ENCODE measurements around the gene KAT6B. TPM values are rescaled to one million over a fixed set of nuclear protein-coding genes. Genes with fewer than 3 reads are reported as not detected.

Gene KAT6B
- total and polyA plus RNA-seq, 2 of the 8 experiments (the other 6 are each of a cell fraction or from before 2014, with no cell fraction given): 7.3 to 30.8 TPM

GRCh38 chr10:74892839-74893238 lies 66.4 kb downstream of the KAT6B start:
- no peak for DNase-seq (ENCODE audit: low read depth in 1 of 2, low spot score in 2 of 2)
- no peak overlapping the region for H2BK20ac ChIP-seq (ENCODE audit: low read length)

More at GRCh38 chr10:74892839-74893238, 66.4 kb downstream of the KAT6B start:
- Histone ChIP-seq H3K4me1 (replicated peaks in 1 of 4; ENCODE audit: control insufficient read depth in 3 of 4, insufficient read depth in 4 of 4, low read length in 3 of 4) (no peaks in the 10 kb centered on the region), H3K79me2 (ENCODE audit: control insufficient read depth in 1 of 2, insufficient read depth in 2 of 2, low read length in 2 of 2) (peaks cover 0 to 18% of the 10 kb centered on the region in 2 experiments; a peak in 2 of 4 replicates), H2BK120ac (replicated peaks; ENCODE audit: low read depth, low read length) (no peak overlapping the region), H2BK15ac (ENCODE audit: low read length) (no peak overlapping the region), H3K27ac (ENCODE audit: low read depth, low read length) (no peak overlapping the region), H4K91ac (replicated peaks; ENCODE audit: insufficient read length, low read length) (no peak overlapping the region), H3K9me3 (ENCODE audit: insufficient read depth in 2 of 2, low read depth in 1 of 2, low read length in 1 of 2) (no peaks in the 10 kb centered on the region), H3K23me2 (ENCODE audit: low read depth, low read length) (no peaks in the 10 kb centered on the region; the same call in 1 of the 2 replicates), H3K79me1 (ENCODE audit: low read depth, low read length) (no peaks in the 10 kb centered on the region; the same call in 1 of the 2 replicates), H3K4me2 (ENCODE audit: insufficient read depth in 1 of 2, low read depth in 2 of 2, low read length in 2 of 2) (no peak overlapping the region), H3K14ac (ENCODE audit: insufficient read length) (no peak overlapping the region), H2AK5ac (ENCODE audit: low read depth, low read length) (no peak overlapping the region), H2BK12ac (ENCODE audit: low read depth, low read length) (no peak overlapping the region), H3K23ac (ENCODE audit: insufficient read length) (no peak overlapping the region), H4K8ac (ENCODE audit: extremely low read depth, insufficient read depth, low read length) (no peak overlapping the region), H3K27me3 (replicated peaks in 1 of 4; ENCODE audit: control insufficient read depth in 3 of 4, extremely low read depth in 1 of 4, insufficient read depth in 3 of 4, low read length in 3 of 4) (no peaks in the 10 kb centered on the region), H4K5ac (ENCODE audit: insufficient read length, low read depth, low read length) (no peak overlapping the region), H2AFZ (ENCODE audit: low read length) (no peak overlapping the region), H3K9ac (replicated peaks in 1 of 4; ENCODE audit: extremely low read depth in 1 of 4, low read depth in 3 of 4, low read length in 3 of 4) (no peak overlapping the region), H3K36me3 (ENCODE audit: control insufficient read depth in 2 of 4, insufficient read depth in 4 of 4, low read length in 3 of 4) (no peaks in the 10 kb centered on the region), H2BK5ac (ENCODE audit: low read depth, low read length) (no peak overlapping the region), H3K56ac (replicated peaks; ENCODE audit: insufficient read length, low read depth, low read length) (no peak overlapping the region), H4K20me1 (replicated peaks in 1 of 2; ENCODE audit: control insufficient read depth in 1 of 2, insufficient read depth in 2 of 2, low read length in 2 of 2) (peaks cover 0 to 2% of the 10 kb centered on the region in 2 experiments), H3K4ac (replicated peaks; ENCODE audit: insufficient read length, low read depth, low read length) (no peak overlapping the region), H3K18ac (ENCODE audit: extremely low read depth, low read length) (no peak overlapping the region), H3K4me3 (ENCODE audit: extremely low read depth in 1 of 4, insufficient read depth in 2 of 4, low read depth in 3 of 4, low read length in 4 of 4) (no peak overlapping the region)
- WGBS, 2 experiments (ENCODE audit: extremely low coverage in 1 of 2, insufficient coverage in 1 of 2, insufficient read length in 1 of 2, insufficient replicate concordance in 2 of 2, low coverage in 1 of 2, low lambda C conversion rate in 2 of 2, missing lambda C conversion rate in 1 of 2): 85% methylated on average over 4 of the region's 4 CpGs; no CpG with 5 or more reads in 1 of the 2 experiments
- ChIA-PET POLR2A (ENCODE audit: partially characterized antibody) (no interaction called here), CTCF (ENCODE audit: partially characterized antibody) (interaction anchor here (0.6 to 2.7 kb wide), 5 partner anchors 10 to 138 kb away, joined by 3 to 8 read pairs (median 3); no protein-coding TSS in a partner anchor)
- TF ChIP-seq BACH1 (IDR thresholded peaks at IDR 0.05; ENCODE audit: low read length) (no peak), TAF7 (optimal IDR thresholded peaks at IDR 0.05; ENCODE audit: borderline replicate concordance, low read depth, low read length) (no peak), ASH2L (IDR thresholded peaks at IDR 0.05; ENCODE audit: low read length) (no peak), CHD2 (IDR thresholded peaks at IDR 0.05; ENCODE audit: low read length) (no peak), SIRT6 (IDR thresholded peaks at IDR 0.05; ENCODE audit: low read length) (no peak), SIN3A (conservative IDR thresholded peaks at IDR 0.05 in 1 of 2, IDR thresholded peaks at IDR 0.05 in 1 of 2; ENCODE audit: low read depth in 1 of 2, low read length in 2 of 2) (no peak), BRCA1 (IDR thresholded peaks at IDR 0.05; ENCODE audit: low read depth, low read length) (no peak), EZH2 (IDR thresholded peaks at IDR 0.05; ENCODE audit: low read depth, low read length, severe bottlenecking) (no peak), SP1 (IDR thresholded peaks at IDR 0.05; ENCODE audit: low read depth, low read length) (no peak), KDM5A (IDR thresholded peaks at IDR 0.05; ENCODE audit: low read length) (no peak), HDAC6 (IDR thresholded peaks at IDR 0.05; ENCODE audit: low read depth, low read length) (no peak), NANOG (IDR thresholded peaks at IDR 0.05; ENCODE audit: insufficient read depth, low read depth, low read length, poor library complexity, severe bottlenecking) (no peak), POLR2A (IDR thresholded peaks at IDR 0.05; ENCODE audit: control extremely low read depth in 1 of 2, low read depth in 2 of 2, low read length in 2 of 2) (no peak), NRF1 (IDR thresholded peaks at IDR 0.05; ENCODE audit: low read depth, low read length) (no peak), FOSL1 (IDR thresholded peaks at IDR 0.05; ENCODE audit: insufficient read depth, low read depth, low read length) (no peak)
- no peak for FAIRE-seq

Measured in H1 (cell line).